GM18520 (cell line): ENCODE measurements around the gene LCLAT1.
"Not testable (repeated sequence)": the region's sequence is repeated elsewhere in the genome, so short reads cannot be mapped to it uniquely, and the experiment has no call there.

Source experiments
- ATAC-seq: cut with Tn5 transposase; IDR thresholded peaks from one replicate; pipeline ENCODE4 v1.9.1; 2021; ENCODE audit not compliant: unreplicated experiment

LCLAT1 gene

GRCh38 chr2:30513649-30514048 lies 66.6 kb downstream of the LCLAT1 start:
- ATAC-seq: not testable (repeated sequence)

- ATAC-seq: no peak
Measured at GRCh38 chr2:30514134-30514847, 67.2 kb downstream of the LCLAT1 start.

GRCh38 chr2:30514848-30515435 lies 67.9 kb downstream of the LCLAT1 start:
- no peak for ATAC-seq

- no peak for ATAC-seq
Measured at GRCh38 chr2:30516166-30516565, 69.1 kb downstream of the LCLAT1 start.

GRCh38 chr2:30519796-30520195 lies 72.8 kb downstream of the LCLAT1 start:
- ATAC-seq: no peak

- no peak for ATAC-seq
Measured at GRCh38 chr2:30522421-30522820, 75.4 kb downstream of the LCLAT1 start.

- ATAC-seq: no peak
Measured at GRCh38 chr2:30527411-30527810, 80.4 kb downstream of the LCLAT1 start.

GRCh38 chr2:30527859-30528258 lies 80.8 kb downstream of the LCLAT1 start:
- ATAC-seq: no peak

GRCh38 chr2:30530346-30530745 lies 83.3 kb downstream of the LCLAT1 start:
- no peak for ATAC-seq

GRCh38 chr2:30541680-30542079 lies 94.6 kb downstream of the LCLAT1 start:
- no peak for ATAC-seq

- ATAC-seq: no peak
Measured at GRCh38 chr2:30545875-30546274, 98.8 kb downstream of the LCLAT1 start.

- ATAC-seq: no peak
Measured at GRCh38 chr2:30548386-30548785, 101.3 kb downstream of the LCLAT1 start.

GRCh38 chr2:30549096-30549495 lies 102.0 kb downstream of the LCLAT1 start:
- no peak for ATAC-seq

GRCh38 chr2:30559544-30560275 lies 112.7 kb downstream of the LCLAT1 start:
- ATAC-seq: no peak

- ATAC-seq: no peak
Measured at GRCh38 chr2:30561349-30561748, 114.3 kb downstream of the LCLAT1 start.

GRCh38 chr2:30565851-30566358 lies 118.9 kb downstream of the LCLAT1 start:
- ATAC-seq: no peak

GRCh38 chr2:30566631-30567030 lies 119.6 kb downstream of the LCLAT1 start:
- ATAC-seq: no peak

GRCh38 chr2:30567317-30567716 lies 120.3 kb downstream of the LCLAT1 start:
- no peak for ATAC-seq

- no peak for ATAC-seq
Measured at GRCh38 chr2:30569946-30570345, 122.9 kb downstream of the LCLAT1 start.

- no peak for ATAC-seq
Measured at GRCh38 chr2:30577151-30577550, 130.1 kb downstream of the LCLAT1 start.

- no peak for ATAC-seq
Measured at GRCh38 chr2:30580391-30580790, 133.3 kb downstream of the LCLAT1 start.

- no peak for ATAC-seq
Measured at GRCh38 chr2:30582521-30582920, 135.5 kb downstream of the LCLAT1 start.
